Activated CD8-positive, alpha-beta T cell treated with anti-CD3 and anti-CD28 coated beads for 36 hours (primary cell): Measurements from ENCODE around the gene TRIO. TPM values are rescaled to one million over a fixed set of nuclear protein-coding genes. Genes with fewer than 3 reads are reported as not detected.
A peak's percentile ranks its signal among the peaks of the same experiment; 100 is the strongest.

ENCODE experiments used
- ATAC-seq: fragments of 200-7000 bp; cut with Tn5 transposase; one replicate; pipeline ENCODE4 v1.10.0; 2021; ENCODE audit warnings: mild to moderate bottlenecking, moderate library complexity
- CTCF ChIA-PET: fragments of 350-600 bp; sonication (Branson Sonifier 250); formaldehyde crosslinking; loops from one replicate; lab custom pipeline; 2021; ENCODE audit warnings: antibody characterized with exemption; lab: Charles Lee
- POLR2A ChIA-PET: fragments of 350-600 bp; sonication (Branson Sonifier 250); formaldehyde crosslinking; loops from one replicate; lab custom pipeline; 2021; ENCODE audit warnings: antibody characterized with exemption; lab: Charles Lee
- DNase-seq: peaks from one replicate; pipeline ENCODE4 v3.0.0-alpha.2; 2020
- H3K27ac Mint-ChIP-seq: one replicate; pipeline ENCODE4 v1.8.0; 2021; ENCODE audit warnings: mild to moderate bottlenecking, mixed read lengths
- H3K27me3 Mint-ChIP-seq: one replicate; pipeline ENCODE4 v1.8.0; 2021; ENCODE audit warnings: mixed read lengths
- H3K36me3 Mint-ChIP-seq: one replicate; pipeline ENCODE4 v1.8.0; 2021; ENCODE audit warnings: low read depth, mixed read lengths
- H3K4me1 Mint-ChIP-seq: one replicate; pipeline ENCODE4 v1.8.0; 2021; ENCODE audit warnings: low read depth, mixed read lengths
- H3K4me3 Mint-ChIP-seq: one replicate; pipeline ENCODE4 v1.8.0; 2021; ENCODE audit warnings: mild to moderate bottlenecking, moderate library complexity, mixed read lengths
- H3K9me3 Mint-ChIP-seq: one replicate; pipeline ENCODE4 v1.8.0; 2021; ENCODE audit warnings: mixed read lengths
- intact Hi-C: fragments of 100-400 bp; cut with micrococcal nuclease; formaldehyde crosslinking; loops from one replicate; pipeline ENCODE4 v1.10.0; 2022
- total RNA-seq, 2 experiments: library from RNA; stranded (reverse); gene quantifications; one replicate each; pipeline ENCODE4 v1.2.3, GENCODE V29; 2021
- TF ChIP-seq, protein P1 (sequence below): fragments of 200-600 bp; IDR thresholded peaks from one replicate; pipeline ENCODE4 v1.8.0; 2022; ENCODE audit warnings: antibody characterized with exemption, mild to moderate bottlenecking

The TRIO gene
- total RNA-seq, 2 experiments from 2014 or later: 11.4 to 11.5 TPM

DNA sequence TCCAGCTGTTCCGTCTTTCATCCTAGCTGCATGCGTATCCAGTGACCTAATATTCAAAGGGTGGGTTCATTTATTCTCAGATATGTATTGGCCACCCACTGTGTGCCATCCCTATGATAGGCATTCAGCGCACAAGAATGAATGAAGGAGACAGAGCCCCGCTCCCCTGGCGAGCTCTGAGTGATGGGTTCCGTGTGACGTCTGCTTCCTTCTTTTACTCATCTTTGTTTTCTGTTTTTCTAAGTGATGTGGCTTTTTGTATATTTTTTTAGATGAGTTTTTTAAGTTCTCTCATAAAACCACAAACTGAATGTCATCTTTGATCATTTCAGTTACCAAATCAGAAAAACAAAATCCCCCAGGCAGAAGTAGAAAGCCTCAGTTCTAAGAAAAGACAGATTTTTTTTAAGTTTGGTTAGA, 270.2 kb downstream of the TRIO start:
- peak overlapping the region; percentile 67 for H3K4me3 Mint-ChIP-seq
- H3K4me1 Mint-ChIP-seq: peaks cover 60% of the 10 kb centered on the region
- POLR2A ChIA-PET: interaction anchor here (0.7 to 2.9 kb wide), 8 partner anchors 10 to 212 kb away, joined by 3 to 14 read pairs (median 3); partner anchors contain the start of gene OTULINL

DNA sequence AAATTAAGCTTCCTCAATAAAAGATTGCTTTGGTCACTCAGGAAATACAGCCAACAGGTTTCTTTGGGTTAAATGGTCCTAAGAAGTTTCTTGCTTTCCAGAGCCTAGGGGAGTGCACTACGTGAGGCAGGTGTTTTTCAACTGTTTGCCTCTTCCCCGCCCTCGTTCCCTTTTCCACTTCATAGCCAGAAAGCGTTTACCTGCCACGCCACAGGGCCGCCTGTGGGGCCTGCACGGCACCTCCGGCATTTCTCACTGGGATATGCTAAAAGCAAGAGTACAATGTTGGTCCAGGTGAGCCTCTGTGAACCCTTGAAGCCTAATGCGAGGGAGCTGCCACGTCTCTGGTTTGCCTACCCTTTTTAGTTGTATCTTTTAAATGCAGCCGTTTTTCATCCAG, 270.9 kb downstream of the TRIO start:
- Mint-ChIP-seq H3K27ac (peak overlapping the region; percentile 98), H3K4me1 (peaks cover 60% of the 10 kb centered on the region), H3K4me3 (peak overlapping the region; percentile 67), H3K9me3 (no peaks in the 10 kb centered on the region), H3K27me3 (no peaks in the 10 kb centered on the region), H3K36me3 (peaks cover 1% of the 10 kb centered on the region)
- ChIA-PET POLR2A (interaction anchor here (0.8 to 2.9 kb wide), 7 partner anchors 9 to 254 kb away, joined by 3 to 14 read pairs (median 3); partner anchors contain the start of gene OTULINL), CTCF (interaction anchor here (0.7 to 4.9 kb wide), 6 partner anchors 10 to 253 kb away, joined by 3 to 34 read pairs (median 6); no protein-coding TSS in a partner anchor)
- intact Hi-C loops: loop anchor here (2.0 to 5.0 kb wide), 3 partner anchors 168 to 233 kb away; partner anchors contain the start of gene OTULINL
- DNase-seq (peak; percentile 31), ATAC-seq (no peak)
- TF ChIP-seq, protein P1, sequence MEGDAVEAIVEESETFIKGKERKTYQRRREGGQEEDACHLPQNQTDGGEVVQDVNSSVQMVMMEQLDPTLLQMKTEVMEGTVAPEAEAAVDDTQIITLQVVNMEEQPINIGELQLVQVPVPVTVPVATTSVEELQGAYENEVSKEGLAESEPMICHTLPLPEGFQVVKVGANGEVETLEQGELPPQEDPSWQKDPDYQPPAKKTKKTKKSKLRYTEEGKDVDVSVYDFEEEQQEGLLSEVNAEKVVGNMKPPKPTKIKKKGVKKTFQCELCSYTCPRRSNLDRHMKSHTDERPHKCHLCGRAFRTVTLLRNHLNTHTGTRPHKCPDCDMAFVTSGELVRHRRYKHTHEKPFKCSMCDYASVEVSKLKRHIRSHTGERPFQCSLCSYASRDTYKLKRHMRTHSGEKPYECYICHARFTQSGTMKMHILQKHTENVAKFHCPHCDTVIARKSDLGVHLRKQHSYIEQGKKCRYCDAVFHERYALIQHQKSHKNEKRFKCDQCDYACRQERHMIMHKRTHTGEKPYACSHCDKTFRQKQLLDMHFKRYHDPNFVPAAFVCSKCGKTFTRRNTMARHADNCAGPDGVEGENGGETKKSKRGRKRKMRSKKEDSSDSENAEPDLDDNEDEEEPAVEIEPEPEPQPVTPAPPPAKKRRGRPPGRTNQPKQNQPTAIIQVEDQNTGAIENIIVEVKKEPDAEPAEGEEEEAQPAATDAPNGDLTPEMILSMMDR: no peak

More for the DNA sequence above, 270.2 kb downstream of the TRIO start:
- CTCF ChIA-PET: interaction anchor here (0.7 to 4.9 kb wide), 7 partner anchors 10 to 253 kb away, joined by 3 to 34 read pairs (median 5); no protein-coding TSS in a partner anchor
- intact Hi-C loops: loop anchor here (5.0 kb wide), 2 partner anchors 169 to 234 kb away; partner anchors contain the start of gene OTULINL
- no peaks in the 10 kb centered on the region for H3K9me3 Mint-ChIP-seq
- H3K36me3 Mint-ChIP-seq: peaks cover 1% of the 10 kb centered on the region
- no peaks in the 10 kb centered on the region for H3K27me3 Mint-ChIP-seq
- DNase-seq (peak; percentile 78), ATAC-seq (peak; percentile 50)
- peak overlapping the region; percentile 98 for H3K27ac Mint-ChIP-seq
- TF ChIP-seq, protein P1: no peak

DNA sequence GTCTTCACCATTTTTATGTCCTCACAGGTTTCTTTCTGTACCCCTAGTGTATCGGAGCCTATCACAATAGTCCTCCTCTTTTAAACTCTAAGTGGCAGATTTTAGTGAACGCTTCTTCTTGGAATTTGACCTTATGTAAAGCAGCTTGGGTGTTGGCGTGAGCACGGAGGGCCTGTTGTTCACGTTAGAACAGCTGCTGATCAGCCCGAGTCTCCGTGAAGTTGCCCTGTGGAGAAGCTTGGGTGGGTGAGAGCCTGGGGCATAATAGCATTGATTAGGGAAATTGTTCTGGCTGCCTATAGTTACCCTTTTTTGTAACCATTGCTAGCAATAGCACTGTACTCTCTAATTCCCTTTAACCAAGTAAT, 271.5 kb downstream of the TRIO start:
- ChIA-PET POLR2A (interaction anchor here (0.6 to 2.9 kb wide), 8 partner anchors 10 to 253 kb away, joined by 3 to 14 read pairs (median 3); partner anchors contain the start of gene OTULINL), CTCF (interaction anchor here (0.9 to 4.9 kb wide), 6 partner anchors 9 to 252 kb away, joined by 3 to 34 read pairs (median 6); no protein-coding TSS in a partner anchor)
- DNase-seq: no peak
- peak overlapping the region; percentile 98 for H3K27ac Mint-ChIP-seq
- peak; percentile 15 for ATAC-seq
- peak overlapping the region; percentile 67 for H3K4me3 Mint-ChIP-seq
- peaks cover 57% of the 10 kb centered on the region for H3K4me1 Mint-ChIP-seq
- intact Hi-C loops: loop anchor here (2.0 to 5.0 kb wide), 4 partner anchors 168 to 253 kb away; partner anchors contain the start of gene OTULINL
- TF ChIP-seq, protein P1: no peak
- no peaks in the 10 kb centered on the region for H3K27me3 Mint-ChIP-seq
- H3K36me3 Mint-ChIP-seq: peaks cover 1% of the 10 kb centered on the region
- no peaks in the 10 kb centered on the region for H3K9me3 Mint-ChIP-seq

DNA sequence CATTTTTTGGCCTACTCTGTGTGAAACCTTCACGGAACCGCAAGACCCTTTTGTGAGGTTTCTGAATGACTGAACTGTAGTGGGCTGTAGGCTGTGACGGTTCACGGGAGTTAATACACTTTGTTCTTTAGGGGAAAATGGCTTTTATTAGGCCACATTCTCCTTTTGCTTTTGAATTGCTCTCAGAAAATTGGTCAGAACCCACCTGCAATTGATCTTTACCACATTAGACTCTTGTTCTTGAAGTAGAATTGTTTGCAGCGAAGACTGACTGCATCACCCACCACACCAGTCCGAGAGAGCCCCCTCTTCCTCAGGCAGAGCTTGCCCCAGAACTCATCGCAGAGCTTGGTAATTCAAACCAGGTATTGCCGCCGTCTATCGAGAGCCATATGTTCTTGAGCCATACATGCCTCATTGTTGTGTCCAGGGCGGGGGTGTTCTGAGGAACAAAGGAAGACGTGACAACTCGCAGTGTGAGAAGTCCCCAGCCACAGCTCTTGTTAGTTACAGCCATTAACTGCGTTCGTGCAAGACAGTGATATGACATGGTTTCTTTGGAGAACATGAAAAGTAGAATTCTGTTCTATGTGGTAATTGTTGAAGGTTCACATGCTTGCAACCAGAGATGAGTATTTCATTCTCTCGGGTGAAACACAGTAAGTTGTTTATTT, 272.0 kb downstream of the TRIO start:
- DNase-seq (peak; percentile 85), ATAC-seq (peak; percentile 58)
- ChIA-PET POLR2A (interaction anchor here (0.6 to 2.9 kb wide), 9 partner anchors 10 to 253 kb away, joined by 3 to 14 read pairs (median 3); partner anchors contain the start of gene OTULINL), CTCF (interaction anchor here (0.9 to 4.9 kb wide), 4 partner anchors 15 to 252 kb away, joined by 3 to 34 read pairs (median 16); no protein-coding TSS in a partner anchor)
- H3K4me3 Mint-ChIP-seq: peak overlapping the region; percentile 67
- intact Hi-C loops: loop anchor here (2.0 to 5.0 kb wide), 2 partner anchors 180 to 252 kb away; no protein-coding TSS in a partner anchor
- no peaks in the 10 kb centered on the region for H3K9me3 Mint-ChIP-seq
- peak overlapping the region; percentile 98 for H3K27ac Mint-ChIP-seq
- peaks cover 1% of the 10 kb centered on the region for H3K36me3 Mint-ChIP-seq
- TF ChIP-seq, protein P1: no peak
- no peaks in the 10 kb centered on the region for H3K27me3 Mint-ChIP-seq
- peaks cover 57% of the 10 kb centered on the region for H3K4me1 Mint-ChIP-seq
